Stomach (tissue), 4 donors: ENCODE results near the gene CLECL1.

Experiments
- POLR2A ChIP-seq, 4 donors: fragments of 450-650 bp; IDR thresholded peaks; one replicate each; pipeline ENCODE4 v1.6.1; 2016; ENCODE audit warnings: antibody characterized with exemption in 4 of 4, control low read depth in 2 of 4, mild to moderate bottlenecking in 1 of 4, moderate library complexity in 1 of 4
- TF ChIP-seq, protein P1 (sequence below), 7 experiments: fragments of 450-650 bp in 4 of 7; fragments of 200-600 bp in 3 of 7; sonication (generic) in 3 of 7; IDR thresholded peaks; one replicate each; pipeline ENCODE4 v1.5.1; 2016 to 2019; ENCODE audit warnings: antibody characterized with exemption in 7 of 7, control low read depth in 2 of 7, mild to moderate bottlenecking in 1 of 7

DNA sequence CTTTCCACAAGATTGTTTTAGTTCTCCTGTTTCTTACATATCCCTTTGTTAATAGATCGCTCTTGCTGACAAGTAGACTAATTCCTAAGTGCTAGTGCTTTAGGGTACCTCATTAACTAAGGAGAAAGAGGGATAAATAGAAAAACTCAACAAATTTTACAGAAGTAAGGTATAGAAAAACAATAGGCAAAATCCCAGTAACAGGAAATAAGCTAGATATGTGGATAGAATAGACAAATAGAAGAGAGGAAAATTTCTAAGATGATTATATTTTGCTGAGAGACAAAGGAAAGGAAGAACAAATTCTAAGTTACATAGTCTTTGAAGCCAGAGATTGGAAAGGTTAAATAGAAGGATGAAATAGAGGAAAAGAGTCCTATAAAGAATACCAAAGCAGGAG, 26.8 kb upstream of the CLECL1 start:
- TF ChIP-seq POLR2A (IDR thresholded peaks at IDR 0.05) = no peak
- TF ChIP-seq, protein P1, sequence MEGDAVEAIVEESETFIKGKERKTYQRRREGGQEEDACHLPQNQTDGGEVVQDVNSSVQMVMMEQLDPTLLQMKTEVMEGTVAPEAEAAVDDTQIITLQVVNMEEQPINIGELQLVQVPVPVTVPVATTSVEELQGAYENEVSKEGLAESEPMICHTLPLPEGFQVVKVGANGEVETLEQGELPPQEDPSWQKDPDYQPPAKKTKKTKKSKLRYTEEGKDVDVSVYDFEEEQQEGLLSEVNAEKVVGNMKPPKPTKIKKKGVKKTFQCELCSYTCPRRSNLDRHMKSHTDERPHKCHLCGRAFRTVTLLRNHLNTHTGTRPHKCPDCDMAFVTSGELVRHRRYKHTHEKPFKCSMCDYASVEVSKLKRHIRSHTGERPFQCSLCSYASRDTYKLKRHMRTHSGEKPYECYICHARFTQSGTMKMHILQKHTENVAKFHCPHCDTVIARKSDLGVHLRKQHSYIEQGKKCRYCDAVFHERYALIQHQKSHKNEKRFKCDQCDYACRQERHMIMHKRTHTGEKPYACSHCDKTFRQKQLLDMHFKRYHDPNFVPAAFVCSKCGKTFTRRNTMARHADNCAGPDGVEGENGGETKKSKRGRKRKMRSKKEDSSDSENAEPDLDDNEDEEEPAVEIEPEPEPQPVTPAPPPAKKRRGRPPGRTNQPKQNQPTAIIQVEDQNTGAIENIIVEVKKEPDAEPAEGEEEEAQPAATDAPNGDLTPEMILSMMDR (IDR thresholded peaks at IDR 0.05) = no peak
